ENCODE data around the gene SRGAP3.

GRCh38 chr3:9109568-9109914, 139.9 kb downstream of the SRGAP3 start:
- TF ChIP-seq CTCF (IDR thresholded peaks at IDR 0.05) (no peak), POLR2A (IDR thresholded peaks at IDR 0.05) (no peak), EP300 (IDR thresholded peaks at IDR 0.05) (no peak), POLR2AphosphoS5 (IDR thresholded peaks at IDR 0.05) (no peak)
